A673 (cell line): Measurements from ENCODE around the gene SHLD1. TPM values are rescaled to one million over a fixed set of nuclear protein-coding genes. Genes with fewer than 3 reads are reported as not detected.

ENCODE experiments used
- BruUV-seq: library from RNA; stranded (reverse); fragments of 400-500 nt; replicated peaks from 2 replicates; lab custom pipeline; 2021; lab: Mats Ljungman, UMichigan
- CTCF ChIA-PET: fragments of 300-600 bp; sonication (Branson Sonifier 250); formaldehyde crosslinking; loops from one replicate; lab custom pipeline; 2022; ENCODE audit warnings: antibody characterized with exemption; lab: Charles Lee
- POLR2A ChIA-PET: fragments of 300-600 bp; sonication (Branson Sonifier 250); formaldehyde crosslinking; loops from one replicate; lab custom pipeline; 2022; ENCODE audit warnings: antibody characterized with exemption; ENCODE audit not compliant: low non-redundant PET; lab: Charles Lee
- DNase-seq: peaks from one replicate; pipeline ENCODE4 v3.0.0-alpha.2; 2015; ENCODE audit warnings: low spot score
- H3K27ac ChIP-seq: fragments of 200-600 bp; sonication (generic); 2 replicates; pipeline ENCODE4 v1.5.1; 2016; ENCODE audit warnings: mixed run types, low read depth, mild to moderate bottlenecking, mixed read lengths, antibody characterized with exemption, low read length; ENCODE audit not compliant: poor library complexity, severe bottlenecking
- H3K27me3 ChIP-seq: fragments of 200-600 bp; sonication (generic); replicated peaks from 2 replicates; pipeline ENCODE4 v1.6.1; 2017; ENCODE audit warnings: mixed run types, low read depth, mild to moderate bottlenecking, mixed read lengths, antibody characterized with exemption, low read length; ENCODE audit not compliant: insufficient read depth, poor library complexity
- H3K36me3 ChIP-seq: fragments of 200-600 bp; sonication (generic); 2 replicates; pipeline ENCODE4 v1.6.1; 2016; ENCODE audit warnings: mixed run types, mild to moderate bottlenecking, mixed read lengths, antibody characterized with exemption, low read length; ENCODE audit not compliant: insufficient read depth, poor library complexity, severe bottlenecking
- H3K4me1 ChIP-seq: fragments of 200-600 bp; sonication (generic); 2 replicates; pipeline ENCODE4 v1.6.1; 2017; ENCODE audit warnings: mixed run types, mild to moderate bottlenecking, mixed read lengths, antibody characterized with exemption, low read length; ENCODE audit not compliant: insufficient read depth, poor library complexity, severe bottlenecking
- H3K4me3 ChIP-seq: fragments of 200-600 bp; sonication (generic); 2 replicates; pipeline ENCODE4 v1.5.1; 2016; ENCODE audit warnings: low read depth, mixed run types, mild to moderate bottlenecking, mixed read lengths, low read length; ENCODE audit not compliant: poor library complexity, severe bottlenecking
- H3K9me3 ChIP-seq: fragments of 200-600 bp; sonication (generic); 2 replicates; pipeline ENCODE4 v1.6.1; 2016; ENCODE audit warnings: mixed run types, low read depth, mild to moderate bottlenecking, mixed read lengths, antibody characterized with exemption, low read length; ENCODE audit not compliant: poor library complexity, severe bottlenecking
- EZH2 ChIP-seq: fragments of 200-600 bp; sonication (generic); IDR thresholded peaks from 2 replicates; pipeline ENCODE4 v1.6.1; 2017; ENCODE audit warnings: borderline replicate concordance, low read depth, mild to moderate bottlenecking, mixed read lengths, antibody characterized with exemption, low read length; ENCODE audit not compliant: poor library complexity, severe bottlenecking
- intact Hi-C: fragments of 100-400 bp; cut with micrococcal nuclease; formaldehyde crosslinking; loops from one replicate; pipeline ENCODE4 v1.10.0; 2022; ENCODE audit not compliant: unreplicated experiment
- total RNA-seq: library from RNA; stranded (reverse); gene quantifications from 2 replicates; pipeline ENCODE4 v1.2.3, GENCODE V29; 2021
- TF ChIP-seq, protein P1 (sequence below): fragments of 300-800, 200-600 bp; sonication (generic); conservative IDR thresholded peaks from 2 replicates; pipeline ENCODE4 v1.5.1; 2017; ENCODE audit warnings: low read depth, mild to moderate bottlenecking, antibody characterized with exemption, low read length, moderate library complexity, mixed read lengths

SHLD1 gene
- total RNA-seq, 1 experiment from 2014 or later, result 5.8 TPM

DNA sequence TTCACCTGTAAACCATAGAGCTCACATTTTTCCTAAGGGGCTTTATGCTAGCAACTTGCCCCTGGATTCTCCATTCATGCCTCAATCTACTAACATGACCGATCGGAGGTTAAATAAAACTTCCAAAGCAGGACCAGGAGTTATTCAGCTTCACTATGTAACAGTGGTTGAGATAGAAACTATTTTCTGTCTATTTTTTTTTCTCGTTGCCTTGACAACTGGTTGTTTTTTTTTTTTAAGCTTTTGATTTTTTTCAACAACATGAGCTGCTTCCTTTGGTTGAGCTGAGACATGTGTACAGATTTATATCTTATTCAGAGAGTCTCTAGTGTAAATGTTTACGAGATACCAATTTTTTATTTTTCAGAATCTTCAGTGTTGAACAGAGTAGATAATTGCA is 85.7 kb downstream of the SHLD1 start:
- Histone ChIP-seq H3K4me3 (no peak overlapping the region), H3K27me3 (no peaks in the 10 kb centered on the region), H3K9me3 (no peaks in the 10 kb centered on the region), H3K4me1 (no peaks in the 10 kb centered on the region), H3K27ac (no peak overlapping the region), H3K36me3 (no peaks in the 10 kb centered on the region)
- no peak for DNase-seq
- TF ChIP-seq EZH2, result no peak
- TF ChIP-seq, protein P1, sequence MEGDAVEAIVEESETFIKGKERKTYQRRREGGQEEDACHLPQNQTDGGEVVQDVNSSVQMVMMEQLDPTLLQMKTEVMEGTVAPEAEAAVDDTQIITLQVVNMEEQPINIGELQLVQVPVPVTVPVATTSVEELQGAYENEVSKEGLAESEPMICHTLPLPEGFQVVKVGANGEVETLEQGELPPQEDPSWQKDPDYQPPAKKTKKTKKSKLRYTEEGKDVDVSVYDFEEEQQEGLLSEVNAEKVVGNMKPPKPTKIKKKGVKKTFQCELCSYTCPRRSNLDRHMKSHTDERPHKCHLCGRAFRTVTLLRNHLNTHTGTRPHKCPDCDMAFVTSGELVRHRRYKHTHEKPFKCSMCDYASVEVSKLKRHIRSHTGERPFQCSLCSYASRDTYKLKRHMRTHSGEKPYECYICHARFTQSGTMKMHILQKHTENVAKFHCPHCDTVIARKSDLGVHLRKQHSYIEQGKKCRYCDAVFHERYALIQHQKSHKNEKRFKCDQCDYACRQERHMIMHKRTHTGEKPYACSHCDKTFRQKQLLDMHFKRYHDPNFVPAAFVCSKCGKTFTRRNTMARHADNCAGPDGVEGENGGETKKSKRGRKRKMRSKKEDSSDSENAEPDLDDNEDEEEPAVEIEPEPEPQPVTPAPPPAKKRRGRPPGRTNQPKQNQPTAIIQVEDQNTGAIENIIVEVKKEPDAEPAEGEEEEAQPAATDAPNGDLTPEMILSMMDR, result no peak
- BruUV-seq, result no TSS peak
- CTCF ChIA-PET, result no interaction called here
- POLR2A ChIA-PET, result interaction anchor here (0.6 kb wide), 1 partner anchor 202 kb away, joined by 4 read pairs; no protein-coding TSS in a partner anchor
- intact Hi-C loops, result no loop called here

DNA sequence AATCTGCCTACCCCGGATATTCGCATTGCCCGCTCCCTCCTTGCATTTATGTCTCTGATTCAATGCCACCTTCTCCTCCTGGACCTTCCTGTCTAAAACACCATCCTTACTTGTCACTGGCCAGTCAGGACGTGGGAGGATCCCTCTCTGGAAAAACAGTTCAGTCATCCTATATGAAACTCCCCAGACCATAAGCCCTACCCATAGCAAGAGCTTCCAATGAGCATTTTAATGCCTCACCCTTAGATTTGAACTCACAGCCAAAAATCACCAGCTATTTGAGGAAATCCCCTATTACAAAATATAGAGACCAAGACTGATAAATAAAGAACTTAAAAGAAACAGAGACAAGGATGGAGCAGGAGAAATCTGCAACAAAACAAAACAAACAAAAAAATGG is 86.4 kb downstream of the SHLD1 start:
- POLR2A ChIA-PET, result interaction anchor here (0.6 kb wide), 1 partner anchor 202 kb away, joined by 4 read pairs; no protein-coding TSS in a partner anchor
- intact Hi-C loops, result no loop called here
- H3K27ac ChIP-seq, result no peak overlapping the region

DNA sequence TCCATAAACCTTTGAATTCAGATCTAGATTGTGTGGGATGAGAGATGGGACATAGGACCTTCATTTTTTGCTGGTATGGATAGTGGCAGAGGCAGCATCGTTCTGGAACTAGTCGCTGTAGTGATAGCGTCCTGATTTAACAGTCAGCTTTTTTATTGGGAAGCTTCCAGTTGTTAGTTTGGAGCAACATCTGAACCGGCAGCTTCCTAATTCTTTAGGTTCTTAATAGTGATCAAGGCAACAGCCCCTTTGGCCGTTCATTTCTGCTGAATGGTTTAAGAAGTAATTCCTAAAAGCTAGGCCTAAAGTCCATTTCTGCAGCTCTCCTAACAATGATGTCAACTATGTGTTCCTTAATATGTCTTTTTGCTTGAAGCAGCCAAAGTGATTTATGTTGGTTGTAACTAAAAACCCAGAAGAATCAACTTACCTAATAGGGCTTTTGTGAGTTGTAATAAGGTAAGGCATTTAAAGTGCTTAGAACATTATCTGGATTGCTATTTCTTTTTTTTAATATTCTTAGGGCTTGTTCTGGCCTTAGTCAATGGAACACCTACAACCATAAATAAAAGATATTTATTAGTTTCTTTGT is 90.3 kb downstream of the SHLD1 start:
- H3K4me1 ChIP-seq, result peaks cover 19% of the 10 kb centered on the region
- intact Hi-C loops, result no loop called here
- BruUV-seq, result no TSS peak
- ChIA-PET CTCF (no interaction called here), POLR2A (interaction anchor here (0.6 kb wide), 1 partner anchor 83 kb away, joined by 3 read pairs; no protein-coding TSS in a partner anchor)
- H3K27ac ChIP-seq, result no peak overlapping the region
- TF ChIP-seq, protein P1, result no peak
- no peak for TF ChIP-seq EZH2
- H3K4me3 ChIP-seq, result no peak overlapping the region
- no peaks in the 10 kb centered on the region for H3K36me3 ChIP-seq
- H3K9me3 ChIP-seq, result no peaks in the 10 kb centered on the region
- no peak for DNase-seq
- no peaks in the 10 kb centered on the region for H3K27me3 ChIP-seq

More for the DNA sequence above, 86.4 kb downstream of the SHLD1 start:
- Histone ChIP-seq H3K27me3 (no peaks in the 10 kb centered on the region), H3K9me3 (no peaks in the 10 kb centered on the region), H3K4me1 (no peaks in the 10 kb centered on the region), H3K36me3 (no peaks in the 10 kb centered on the region), H3K4me3 (no peak overlapping the region)
- CTCF ChIA-PET, result no interaction called here
- TF ChIP-seq EZH2, result no peak
- TF ChIP-seq, protein P1, result no peak
- DNase-seq, result no peak
- no TSS peak for BruUV-seq
